ENCODE results near the gene CAMK2D. TPM values are rescaled to one million over a fixed set of nuclear protein-coding genes. Genes with fewer than 3 reads are reported as not detected.
A peak's percentile ranks its signal among the peaks of the same experiment; 100 is the strongest.

CAMK2D gene
- total RNA-seq, 1 experiment from 2014 or later = 29.5 TPM

DNA sequence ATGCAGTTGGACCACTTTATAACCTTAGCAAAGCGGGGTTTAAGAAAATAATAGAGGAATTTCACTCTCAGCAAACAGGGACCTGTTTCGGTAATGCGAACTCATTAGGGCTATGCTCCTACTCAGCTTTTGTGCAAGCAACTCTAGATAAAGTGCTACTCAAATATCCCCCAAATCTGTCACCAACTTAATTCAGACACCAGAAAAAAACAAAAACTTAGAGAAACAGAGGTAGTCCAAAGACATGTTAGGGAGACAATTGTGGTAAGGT is 123.0 kb downstream of the CAMK2D start:
- H3K36me3 ChIP-seq (ENCODE audit: control insufficient read depth, insufficient read depth, low read length) = no peaks in the 10 kb centered on the region
- intact Hi-C loops (cut with micrococcal nuclease; ENCODE audit: unreplicated experiment) (no loop called here), in situ Hi-C loops (cut with HindIII; ENCODE audit: low pct_unique_long_range_greater_than_20kb, low sequenced_read_pairs) (no loop called here)
- no peaks in the 10 kb centered on the region for H3K27me3 ChIP-seq (ENCODE audit: control insufficient read depth, insufficient read depth, low read length)
- no peak for ATAC-seq
- H3K9me3 ChIP-seq (ENCODE audit: control insufficient read depth, insufficient read depth, low read depth, low read length) = no peaks in the 10 kb centered on the region
- CTCF ChIA-PET = no interaction called here
- no TSS peak for BruUV-seq (replicated peaks)
- H3K4me3 ChIP-seq (ENCODE audit: low read depth in 2 of 2, low read length in 2 of 2) = no peak overlapping the region
- TF ChIP-seq, protein P1, sequence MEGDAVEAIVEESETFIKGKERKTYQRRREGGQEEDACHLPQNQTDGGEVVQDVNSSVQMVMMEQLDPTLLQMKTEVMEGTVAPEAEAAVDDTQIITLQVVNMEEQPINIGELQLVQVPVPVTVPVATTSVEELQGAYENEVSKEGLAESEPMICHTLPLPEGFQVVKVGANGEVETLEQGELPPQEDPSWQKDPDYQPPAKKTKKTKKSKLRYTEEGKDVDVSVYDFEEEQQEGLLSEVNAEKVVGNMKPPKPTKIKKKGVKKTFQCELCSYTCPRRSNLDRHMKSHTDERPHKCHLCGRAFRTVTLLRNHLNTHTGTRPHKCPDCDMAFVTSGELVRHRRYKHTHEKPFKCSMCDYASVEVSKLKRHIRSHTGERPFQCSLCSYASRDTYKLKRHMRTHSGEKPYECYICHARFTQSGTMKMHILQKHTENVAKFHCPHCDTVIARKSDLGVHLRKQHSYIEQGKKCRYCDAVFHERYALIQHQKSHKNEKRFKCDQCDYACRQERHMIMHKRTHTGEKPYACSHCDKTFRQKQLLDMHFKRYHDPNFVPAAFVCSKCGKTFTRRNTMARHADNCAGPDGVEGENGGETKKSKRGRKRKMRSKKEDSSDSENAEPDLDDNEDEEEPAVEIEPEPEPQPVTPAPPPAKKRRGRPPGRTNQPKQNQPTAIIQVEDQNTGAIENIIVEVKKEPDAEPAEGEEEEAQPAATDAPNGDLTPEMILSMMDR (IDR thresholded peaks at IDR 0.05) = no peak
- TF ChIP-seq SIN3A (IDR thresholded peaks at IDR 0.05; ENCODE audit: borderline replicate concordance, insufficient read depth, low read depth, low read length) = no peak
- TF ChIP-seq POLR2AphosphoS5 (IDR thresholded peaks at IDR 0.05; ENCODE audit: low read depth, low read length) = no peak
- no peak for TF ChIP-seq TCF7L2 (IDR thresholded peaks at IDR 0.05; ENCODE audit: low read depth, low read length)
- TF ChIP-seq, protein P2, sequence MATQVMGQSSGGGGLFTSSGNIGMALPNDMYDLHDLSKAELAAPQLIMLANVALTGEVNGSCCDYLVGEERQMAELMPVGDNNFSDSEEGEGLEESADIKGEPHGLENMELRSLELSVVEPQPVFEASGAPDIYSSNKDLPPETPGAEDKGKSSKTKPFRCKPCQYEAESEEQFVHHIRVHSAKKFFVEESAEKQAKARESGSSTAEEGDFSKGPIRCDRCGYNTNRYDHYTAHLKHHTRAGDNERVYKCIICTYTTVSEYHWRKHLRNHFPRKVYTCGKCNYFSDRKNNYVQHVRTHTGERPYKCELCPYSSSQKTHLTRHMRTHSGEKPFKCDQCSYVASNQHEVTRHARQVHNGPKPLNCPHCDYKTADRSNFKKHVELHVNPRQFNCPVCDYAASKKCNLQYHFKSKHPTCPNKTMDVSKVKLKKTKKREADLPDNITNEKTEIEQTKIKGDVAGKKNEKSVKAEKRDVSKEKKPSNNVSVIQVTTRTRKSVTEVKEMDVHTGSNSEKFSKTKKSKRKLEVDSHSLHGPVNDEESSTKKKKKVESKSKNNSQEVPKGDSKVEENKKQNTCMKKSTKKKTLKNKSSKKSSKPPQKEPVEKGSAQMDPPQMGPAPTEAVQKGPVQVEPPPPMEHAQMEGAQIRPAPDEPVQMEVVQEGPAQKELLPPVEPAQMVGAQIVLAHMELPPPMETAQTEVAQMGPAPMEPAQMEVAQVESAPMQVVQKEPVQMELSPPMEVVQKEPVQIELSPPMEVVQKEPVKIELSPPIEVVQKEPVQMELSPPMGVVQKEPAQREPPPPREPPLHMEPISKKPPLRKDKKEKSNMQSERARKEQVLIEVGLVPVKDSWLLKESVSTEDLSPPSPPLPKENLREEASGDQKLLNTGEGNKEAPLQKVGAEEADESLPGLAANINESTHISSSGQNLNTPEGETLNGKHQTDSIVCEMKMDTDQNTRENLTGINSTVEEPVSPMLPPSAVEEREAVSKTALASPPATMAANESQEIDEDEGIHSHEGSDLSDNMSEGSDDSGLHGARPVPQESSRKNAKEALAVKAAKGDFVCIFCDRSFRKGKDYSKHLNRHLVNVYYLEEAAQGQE (IDR thresholded peaks at IDR 0.05; ENCODE audit: insufficient read depth in 1 of 2, low read depth in 2 of 2, low read length in 1 of 2) = no peak
- POLR2A ChIA-PET = interaction anchor here (0.9 kb wide), 1 partner anchor 10 kb away, joined by 3 read pairs; no protein-coding TSS in a partner anchor
- H3K27ac ChIP-seq (ENCODE audit: low read length) = peak overlapping the region; percentile 72; the same call in 1 of the 2 replicates
- DNase-seq (ENCODE audit: low read depth, low spot score) = no peak
- peaks cover 55% of the 10 kb centered on the region for H3K4me1 ChIP-seq (ENCODE audit: control insufficient read depth, insufficient read depth, low read length)

DNA sequence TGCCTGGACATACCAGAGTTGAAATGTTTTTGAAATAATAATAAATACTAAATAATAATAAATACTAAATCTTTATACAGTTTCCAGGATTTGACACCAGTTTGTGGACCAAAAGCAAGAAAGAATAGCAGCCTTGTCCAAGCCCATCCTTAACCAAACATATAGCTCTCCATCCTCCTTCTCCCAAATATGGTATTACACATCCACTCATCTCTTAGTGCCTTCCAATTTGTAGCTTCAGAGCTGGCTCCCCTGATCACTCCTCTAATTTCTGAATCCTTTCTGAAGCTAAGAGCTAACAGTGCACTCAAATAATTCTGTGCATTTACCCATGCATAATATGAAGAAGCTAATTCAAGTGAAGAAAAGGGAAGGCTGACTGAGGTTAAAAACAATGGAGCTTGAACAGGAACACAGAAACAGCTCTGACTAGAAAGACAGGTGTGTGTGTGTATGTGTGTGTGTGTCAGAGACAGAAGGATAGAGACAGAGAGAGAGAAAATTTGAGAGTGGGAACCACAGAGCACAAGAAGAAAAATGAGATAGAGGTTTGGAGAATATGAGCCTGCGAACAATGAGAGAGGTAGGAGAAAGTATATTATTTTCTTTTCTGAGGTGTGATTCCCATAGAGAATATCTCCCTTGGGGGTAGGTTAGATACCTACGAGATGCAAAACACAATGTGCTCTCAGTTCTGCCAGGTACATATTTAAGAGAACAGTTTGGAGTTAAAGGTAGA is 123.5 kb downstream of the CAMK2D start:
- CTCF ChIA-PET = no interaction called here

More for the DNA sequence above, 123.5 kb downstream of the CAMK2D start:
- POLR2A ChIA-PET = interaction anchor here (0.9 kb wide), 1 partner anchor 10 kb away, joined by 3 read pairs; no protein-coding TSS in a partner anchor
- DNase-seq (ENCODE audit: low read depth, low spot score) (no peak), ATAC-seq (no peak)
- no peaks in the 10 kb centered on the region for H3K27me3 ChIP-seq (ENCODE audit: control insufficient read depth, insufficient read depth, low read length)
- TF ChIP-seq, protein P1 (IDR thresholded peaks at IDR 0.05) = no peak
- TF ChIP-seq, protein P2 (IDR thresholded peaks at IDR 0.05; ENCODE audit: insufficient read depth in 1 of 2, low read depth in 2 of 2, low read length in 1 of 2) = no peak
- TF ChIP-seq POLR2AphosphoS5 (IDR thresholded peaks at IDR 0.05; ENCODE audit: low read depth, low read length) = no peak
- no peak for TF ChIP-seq TCF7L2 (IDR thresholded peaks at IDR 0.05; ENCODE audit: low read depth, low read length)
- TF ChIP-seq SIN3A (IDR thresholded peaks at IDR 0.05; ENCODE audit: borderline replicate concordance, insufficient read depth, low read depth, low read length) = no peak
- H3K36me3 ChIP-seq (ENCODE audit: control insufficient read depth, insufficient read depth, low read length) = no peaks in the 10 kb centered on the region
- peak overlapping the region; percentile 72 for H3K27ac ChIP-seq (ENCODE audit: low read length)
- no peak overlapping the region for H3K4me3 ChIP-seq (ENCODE audit: low read depth in 2 of 2, low read length in 2 of 2)
- BruUV-seq (replicated peaks) = no TSS peak
- intact Hi-C loops (cut with micrococcal nuclease; ENCODE audit: unreplicated experiment) (no loop called here), in situ Hi-C loops (cut with HindIII; ENCODE audit: low pct_unique_long_range_greater_than_20kb, low sequenced_read_pairs) (no loop called here)
- H3K9me3 ChIP-seq (ENCODE audit: control insufficient read depth, insufficient read depth, low read depth, low read length) = no peaks in the 10 kb centered on the region
- peaks cover 50% of the 10 kb centered on the region for H3K4me1 ChIP-seq (ENCODE audit: control insufficient read depth, insufficient read depth, low read length)
